Endodermal cell (in vitro differentiated cells): ENCODE measurements around the gene MAGEB3. TPM values are rescaled to one million over a fixed set of nuclear protein-coding genes. Genes with fewer than 3 reads are reported as not detected.

Source experiments
- DNase-seq: peaks from one replicate; pipeline ENCODE4 v3.0.0-alpha.2; 2017
- H3K27ac ChIP-seq: 2 replicates; pipeline ENCODE4 v1.5.1; 2013; ENCODE audit warnings: mild to moderate bottlenecking, low read depth, low read length, moderate library complexity
- H3K27me3 ChIP-seq: 2 replicates; pipeline ENCODE4 v1.6.1; 2013; ENCODE audit warnings: mild to moderate bottlenecking, low read length, moderate library complexity; ENCODE audit not compliant: insufficient read depth, control insufficient read depth, poor library complexity, severe bottlenecking
- H3K36me3 ChIP-seq: 2 replicates; pipeline ENCODE4 v1.7.0; 2013; ENCODE audit warnings: mild to moderate bottlenecking, low read length, moderate library complexity; ENCODE audit not compliant: control insufficient read depth, insufficient read depth
- H3K4me1 ChIP-seq: one replicate; pipeline ENCODE4 v1.7.0; 2013; ENCODE audit warnings: low read length; ENCODE audit not compliant: control insufficient read depth, insufficient read depth
- H3K4me3 ChIP-seq: 2 replicates; pipeline ENCODE4 v1.5.1; 2013; ENCODE audit warnings: mild to moderate bottlenecking, low read length, moderate library complexity
- H3K9ac ChIP-seq: 2 replicates; pipeline ENCODE4 v1.6.1; 2013; ENCODE audit warnings: mild to moderate bottlenecking, low read length, moderate library complexity; ENCODE audit not compliant: poor library complexity, severe bottlenecking; ENCODE audit errors: extremely low read depth
- H3K9me3 ChIP-seq: 2 replicates; pipeline ENCODE4 v1.6.1; 2013; ENCODE audit warnings: mild to moderate bottlenecking, low read length, moderate library complexity; ENCODE audit not compliant: control insufficient read depth
- H3K27ac Mint-ChIP-seq: 2 replicates; pipeline ENCODE4 v1.8.0; 2020; ENCODE audit warnings: mixed read lengths
- H3K27me3 Mint-ChIP-seq: 2 replicates; pipeline ENCODE4 v1.8.0; 2021; ENCODE audit warnings: mild to moderate bottlenecking, mixed read lengths; ENCODE audit not compliant: insufficient read depth
- H3K36me3 Mint-ChIP-seq: 2 replicates; pipeline ENCODE4 v1.8.0; 2020; ENCODE audit warnings: low read depth, mixed read lengths
- H3K4me1 Mint-ChIP-seq: 2 replicates; pipeline ENCODE4 v1.8.0; 2020; ENCODE audit warnings: mixed read lengths
- H3K4me3 Mint-ChIP-seq: 2 replicates; pipeline ENCODE4 v1.8.0; 2020; ENCODE audit warnings: mild to moderate bottlenecking, moderate library complexity, mixed read lengths
- H3K9me3 Mint-ChIP-seq: 2 replicates; pipeline ENCODE4 v1.8.0; 2020; ENCODE audit warnings: mild to moderate bottlenecking, mixed read lengths
- CTCF ChIP-seq: fragments of 200-600 bp; sonication (generic); conservative IDR thresholded peaks from 2 replicates; pipeline ENCODE4 v1.5.0; 2021; ENCODE audit warnings: antibody characterized with exemption, mild to moderate bottlenecking
- WGBS, 2 experiments: methylation state at CpG; one replicate each; pipeline versions ENCODE4 v1.1.5 to v1.1.7; 2013; ENCODE audit warnings: missing lambda C conversion rate in 2 of 2, mixed read lengths in 1 of 2; ENCODE audit not compliant: insufficient coverage in 1 of 2, insufficient read length in 1 of 2; 5-methylcytosine and 5-hydroxymethylcytosine counted together
- total RNA-seq, 2 donors: library from RNA; stranded (reverse); fragmentation: NEBNext Ultra II Directional in 1 of 2; extraction: Animal tissue kit (Norgen Biotek cat#: 25700) in 1 of 2; gene quantifications; 2 replicates in 1 of 2; 3 replicates in 1 of 2; pipeline ENCODE4 v1.2.1, GENCODE V29; 2021

MAGEB3 gene
- total RNA-seq, 2 donors from 2014 or later = not detected

- 100% methylated on average over 1 of the region's 1 CpG; no CpG with 5 or more reads in 1 of the 2 experiments for WGBS, 2 experiments
- TF ChIP-seq CTCF = no peak
These were observed 47.9 kb downstream of the MAGEB3 start for GRCh38 chrX:30278365-30278764.

GRCh38 chrX:30280428-30280827, 50.0 kb downstream of the MAGEB3 start:
- H3K4me1 ChIP-seq = no peaks in the 10 kb centered on the region
- Mint-ChIP-seq H3K27me3 (no peaks in the 10 kb centered on the region), H3K9me3 (no peaks in the 10 kb centered on the region), H3K4me1 (peaks cover 7% of the 10 kb centered on the region), H3K27ac (no peak overlapping the region), H3K36me3 (no peaks in the 10 kb centered on the region), H3K4me3 (no peak overlapping the region)
- WGBS, 2 experiments = 95% methylated on average over 1 of the region's 1 CpG; no CpG with 5 or more reads in 1 of the 2 experiments
- no peaks in the 10 kb centered on the region for H3K27me3 ChIP-seq
- H3K36me3 ChIP-seq = no peaks in the 10 kb centered on the region
- H3K9me3 ChIP-seq = no peaks in the 10 kb centered on the region
- no peak overlapping the region for H3K27ac ChIP-seq
- H3K4me3 ChIP-seq = no peak overlapping the region
- no peak overlapping the region for H3K9ac ChIP-seq
- TF ChIP-seq CTCF = no peak
- DNase-seq = no peak

More at GRCh38 chrX:30278365-30278764, 47.9 kb downstream of the MAGEB3 start:
- H3K36me3 ChIP-seq = no peaks in the 10 kb centered on the region
- H3K9ac ChIP-seq = no peak overlapping the region
- H3K27me3 Mint-ChIP-seq = no peaks in the 10 kb centered on the region
- no peaks in the 10 kb centered on the region for H3K9me3 Mint-ChIP-seq
- no peaks in the 10 kb centered on the region for H3K4me1 ChIP-seq
- H3K4me3 Mint-ChIP-seq = no peak overlapping the region
- no peak overlapping the region for H3K27ac ChIP-seq
- H3K36me3 Mint-ChIP-seq = no peaks in the 10 kb centered on the region
- H3K9me3 ChIP-seq = no peaks in the 10 kb centered on the region
- peaks cover 13% of the 10 kb centered on the region for H3K4me1 Mint-ChIP-seq
- H3K27ac Mint-ChIP-seq = no peak overlapping the region
- no peak overlapping the region for H3K4me3 ChIP-seq
- no peak for DNase-seq
- no peaks in the 10 kb centered on the region for H3K27me3 ChIP-seq

- Mint-ChIP-seq H3K9me3 (no peaks in the 10 kb centered on the region), H3K36me3 (no peaks in the 10 kb centered on the region), H3K4me1 (no peaks in the 10 kb centered on the region), H3K27ac (no peak overlapping the region), H3K27me3 (no peaks in the 10 kb centered on the region), H3K4me3 (no peak overlapping the region)
- no peak for TF ChIP-seq CTCF
- Histone ChIP-seq H3K9ac (no peak overlapping the region), H3K27me3 (no peaks in the 10 kb centered on the region), H3K4me3 (no peak overlapping the region), H3K27ac (no peak overlapping the region), H3K36me3 (no peaks in the 10 kb centered on the region), H3K9me3 (no peaks in the 10 kb centered on the region), H3K4me1 (no peaks in the 10 kb centered on the region)
- DNase-seq = no peak
These were observed 52.1 kb downstream of the MAGEB3 start for GRCh38 chrX:30282527-30282926.
